ENCODE data around the gene CD247.

DNA sequence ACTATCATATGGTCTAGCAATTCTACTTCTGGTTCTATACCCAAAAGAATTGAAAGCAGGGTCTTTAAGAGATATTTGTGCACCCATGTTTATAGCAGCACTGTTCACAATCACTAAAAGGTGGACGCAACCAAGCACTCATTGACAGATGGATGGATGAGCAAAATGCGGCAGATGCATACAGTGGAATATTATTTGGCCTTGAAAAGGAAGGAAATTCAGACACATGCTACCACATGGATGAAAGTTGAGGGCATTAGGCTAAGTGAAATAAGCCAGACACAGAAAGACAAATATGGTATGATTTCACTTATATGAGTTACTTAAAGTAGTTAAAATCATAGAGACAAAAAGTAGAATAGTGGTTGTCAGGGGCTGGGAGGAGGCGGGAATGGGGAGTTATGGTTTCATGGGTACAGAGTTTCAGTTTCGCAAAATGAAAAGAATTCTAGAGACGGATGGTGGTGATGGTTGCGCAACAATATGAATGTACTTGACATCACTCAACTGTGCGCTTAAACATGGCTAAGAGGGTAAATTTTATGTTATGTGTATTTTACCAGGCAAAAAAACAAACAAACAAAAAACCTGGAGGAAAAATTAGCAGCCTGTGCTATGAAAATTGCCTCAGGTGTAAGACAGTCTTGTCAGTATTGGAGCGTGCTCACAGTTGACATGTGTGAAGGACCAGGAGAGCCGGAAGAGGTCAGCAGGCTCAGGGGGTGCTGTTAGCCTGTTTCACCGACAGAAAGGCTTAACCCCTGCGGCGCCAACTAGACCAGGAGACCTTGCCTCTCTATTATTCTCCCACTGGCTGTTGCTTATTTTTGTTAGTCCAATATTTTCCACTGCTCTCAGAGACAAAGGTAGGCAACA lies 26.5 kb downstream of the CD247 start:
- TF ChIP-seq POLR2AphosphoS5 (IDR thresholded peaks at IDR 0.05) (no peak), POLR2A (IDR thresholded peaks at IDR 0.05; ENCODE audit: low read depth) (no peak)
- TF ChIP-seq, protein P1, sequence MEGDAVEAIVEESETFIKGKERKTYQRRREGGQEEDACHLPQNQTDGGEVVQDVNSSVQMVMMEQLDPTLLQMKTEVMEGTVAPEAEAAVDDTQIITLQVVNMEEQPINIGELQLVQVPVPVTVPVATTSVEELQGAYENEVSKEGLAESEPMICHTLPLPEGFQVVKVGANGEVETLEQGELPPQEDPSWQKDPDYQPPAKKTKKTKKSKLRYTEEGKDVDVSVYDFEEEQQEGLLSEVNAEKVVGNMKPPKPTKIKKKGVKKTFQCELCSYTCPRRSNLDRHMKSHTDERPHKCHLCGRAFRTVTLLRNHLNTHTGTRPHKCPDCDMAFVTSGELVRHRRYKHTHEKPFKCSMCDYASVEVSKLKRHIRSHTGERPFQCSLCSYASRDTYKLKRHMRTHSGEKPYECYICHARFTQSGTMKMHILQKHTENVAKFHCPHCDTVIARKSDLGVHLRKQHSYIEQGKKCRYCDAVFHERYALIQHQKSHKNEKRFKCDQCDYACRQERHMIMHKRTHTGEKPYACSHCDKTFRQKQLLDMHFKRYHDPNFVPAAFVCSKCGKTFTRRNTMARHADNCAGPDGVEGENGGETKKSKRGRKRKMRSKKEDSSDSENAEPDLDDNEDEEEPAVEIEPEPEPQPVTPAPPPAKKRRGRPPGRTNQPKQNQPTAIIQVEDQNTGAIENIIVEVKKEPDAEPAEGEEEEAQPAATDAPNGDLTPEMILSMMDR (IDR thresholded peaks at IDR 0.05): no peak
